T-helper 9 cell (primary cell): ENCODE results near the gene TMEM196.
A peak's percentile ranks its signal among the peaks of the same experiment; 100 is the strongest.

ENCODE experiments used
- DNase-seq: peaks from one replicate; pipeline ENCODE4 v3.0.0-alpha.2; 2020
- total RNA-seq, 2 donors: gene quantifications; one replicate each; lab custom pipeline; 2026; lab: John Stamatoyannopoulos, UW

The TMEM196 gene
- total RNA-seq = 0 to 0.07 reads per million in 2 donors

- DNase-seq = no peak
Observed at GRCh38 chr7:19772841-19773760, at the start of gene TMEM196. TSS of gene TMEM196 (minus strand) at chr7:19773617. CDS start at chr7:19772696, 921 bp downstream.

GRCh38 chr7:19816128-19816527, 42.7 kb upstream of the TMEM196 start:
- DNase-seq = no peak

DNA sequence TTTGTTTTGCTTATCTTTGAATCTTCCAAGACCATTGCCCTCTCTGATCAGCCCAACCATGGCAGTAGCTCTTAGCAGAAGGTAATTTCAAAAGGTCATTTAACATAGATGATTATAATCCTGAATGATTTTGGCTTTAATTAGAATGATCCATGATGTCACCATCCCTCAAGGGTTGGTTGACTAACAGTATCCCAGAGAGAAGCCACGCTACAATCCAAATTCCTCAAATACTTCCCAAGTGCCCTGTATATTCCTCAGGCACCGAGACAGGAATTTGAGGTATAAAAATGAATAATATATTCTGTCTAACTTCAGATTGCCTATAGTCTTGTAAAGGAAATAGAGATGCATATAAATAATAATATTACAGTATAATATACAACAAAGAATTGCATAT, 42.1 kb upstream of the TMEM196 start:
- DNase-seq = no peak

DNA sequence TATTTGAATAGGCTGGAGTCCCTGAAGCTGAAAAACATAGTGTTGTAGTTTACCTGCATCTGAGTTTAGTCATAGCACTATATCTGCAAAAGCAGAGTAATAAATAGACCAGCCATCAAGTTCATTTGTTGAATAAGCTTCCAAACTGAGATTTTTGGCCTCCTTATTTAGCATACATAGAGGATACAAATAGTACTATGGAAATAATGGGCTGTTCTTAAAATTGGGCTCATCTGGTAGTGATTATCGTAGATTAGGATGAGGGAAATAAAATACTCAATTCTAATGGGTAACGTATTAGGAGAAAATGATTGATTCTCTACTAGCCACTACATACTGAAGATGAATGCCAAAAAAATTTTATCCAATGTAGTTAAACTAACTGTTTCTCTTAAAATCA, 41.4 kb upstream of the TMEM196 start:
- DNase-seq = no peak

- DNase-seq = no peak
Observed at GRCh38 chr7:19811386-19811785, 38.0 kb upstream of the TMEM196 start.

DNA sequence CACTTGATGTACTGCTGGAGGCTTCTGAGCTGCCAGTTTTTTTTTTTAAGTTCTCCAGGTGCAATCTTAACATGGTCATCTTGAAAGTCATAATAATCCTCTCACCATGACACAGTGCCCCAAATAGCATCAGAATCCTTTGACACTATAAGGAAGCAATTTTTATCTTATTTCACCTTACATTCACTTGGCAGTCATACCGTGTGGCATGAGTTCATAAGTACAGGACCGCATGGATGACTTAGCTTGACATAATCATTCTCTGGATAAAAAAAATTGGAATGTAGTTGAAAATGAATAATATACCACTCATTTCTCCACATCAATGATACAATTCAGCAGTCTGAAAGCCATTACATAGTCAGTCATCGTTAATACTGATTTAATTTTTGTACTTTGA, 25.6 kb upstream of the TMEM196 start:
- no peak for DNase-seq

GRCh38 chr7:19783541-19783940, 10.1 kb upstream of the TMEM196 start:
- DNase-seq = no peak

GRCh38 chr7:19776981-19777380, 3.6 kb upstream of the TMEM196 start:
- no peak for DNase-seq

GRCh38 chr7:19775578-19775977, 2.2 kb upstream of the TMEM196 start:
- DNase-seq = no peak

- DNase-seq = no peak
Observed at GRCh38 chr7:19772306-19772705, 1.1 kb downstream of the TMEM196 start.

- DNase-seq = no peak
Observed at GRCh38 chr7:19762631-19763030, 10.8 kb downstream of the TMEM196 start.

GRCh38 chr7:19754521-19755116, 18.8 kb downstream of the TMEM196 start:
- no peak for DNase-seq

DNA sequence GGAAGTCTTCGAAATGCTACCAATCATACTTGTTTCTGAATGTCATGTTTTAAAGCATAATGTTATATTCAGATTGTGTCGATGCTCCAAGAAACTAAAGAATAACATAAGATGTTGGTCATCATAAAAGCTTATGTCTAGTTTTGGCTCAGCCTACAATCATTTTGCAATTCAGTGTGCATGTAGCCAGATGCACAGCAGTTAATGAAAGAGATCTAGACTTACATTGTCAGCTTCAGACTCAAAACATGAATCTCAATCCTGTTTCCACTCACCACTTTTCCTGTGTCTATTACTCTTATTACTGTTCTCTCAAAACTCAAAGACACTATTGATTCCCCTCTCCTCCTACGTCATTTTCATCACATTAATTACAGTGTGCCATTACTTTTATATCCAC, 21.4 kb downstream of the TMEM196 start:
- no peak for DNase-seq

DNA sequence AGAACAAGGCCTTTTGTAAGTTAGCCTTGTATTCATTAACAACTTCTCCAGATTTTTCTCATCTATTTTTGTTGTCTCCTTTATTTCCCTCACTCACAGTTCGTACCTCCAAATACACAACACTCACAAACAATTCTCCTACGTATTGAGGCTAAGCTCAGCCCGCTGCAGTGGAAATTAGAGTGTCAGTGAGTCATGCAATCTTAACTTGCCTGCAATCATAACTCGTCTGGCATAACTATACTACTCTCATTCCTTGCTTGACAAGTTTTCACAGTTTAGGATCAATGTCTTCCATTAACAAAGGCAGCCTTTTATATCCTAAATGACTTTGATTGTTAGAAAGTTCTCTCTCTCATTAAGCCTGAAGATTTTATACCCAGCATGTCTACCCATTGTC, 23.8 kb downstream of the TMEM196 start:
- no peak for DNase-seq

GRCh38 chr7:19747740-19748339, 25.6 kb downstream of the TMEM196 start:
- DNase-seq = no peak

DNA sequence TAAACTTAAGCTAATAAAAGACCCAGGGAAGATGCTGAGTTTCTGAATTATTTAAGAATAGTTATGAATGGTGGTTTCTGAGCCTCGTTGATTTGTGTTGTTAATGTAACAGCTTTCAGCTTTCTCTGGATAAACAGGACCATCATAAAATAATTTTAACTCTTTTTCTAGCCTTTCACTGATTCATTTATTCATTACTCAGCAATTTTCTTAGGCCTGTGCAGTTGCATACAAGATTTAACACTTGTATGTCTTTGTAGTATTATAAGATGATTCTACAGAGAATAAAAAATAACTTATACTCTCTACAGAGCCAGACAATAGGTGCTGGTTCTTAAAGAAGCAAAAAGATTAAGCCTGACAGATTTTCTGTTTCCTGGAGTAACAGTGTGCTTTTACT, 29.3 kb downstream of the TMEM196 start:
- DNase-seq = no peak

GRCh38 chr7:19728716-19729115, 44.7 kb downstream of the TMEM196 start:
- no peak for DNase-seq

DNA sequence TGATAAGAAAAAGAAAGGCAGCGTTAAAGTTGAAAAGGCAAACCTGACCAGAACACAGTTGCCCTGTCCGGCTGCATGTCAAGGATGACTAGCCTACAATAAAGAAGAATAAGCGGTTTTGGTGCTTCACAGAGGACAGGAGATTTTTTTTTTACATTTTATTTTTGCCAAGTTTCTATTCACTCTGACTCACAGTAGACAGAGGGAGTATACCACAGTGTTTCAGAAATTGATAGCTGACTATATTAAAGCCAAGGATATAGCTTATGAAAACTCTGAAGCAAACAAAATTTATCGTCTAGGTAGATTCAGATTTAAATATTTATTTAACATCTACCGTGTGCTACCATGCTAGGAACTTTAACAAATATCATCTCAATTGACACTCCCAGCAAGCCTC, 47.6 kb downstream of the TMEM196 start:
- no peak for DNase-seq

- no peak for DNase-seq
Observed at GRCh38 chr7:19715499-19715898, 57.9 kb downstream of the TMEM196 start.

- DNase-seq = peak; percentile 20
Observed at GRCh38 chr7:19713676-19714075, 59.7 kb downstream of the TMEM196 start.

DNA sequence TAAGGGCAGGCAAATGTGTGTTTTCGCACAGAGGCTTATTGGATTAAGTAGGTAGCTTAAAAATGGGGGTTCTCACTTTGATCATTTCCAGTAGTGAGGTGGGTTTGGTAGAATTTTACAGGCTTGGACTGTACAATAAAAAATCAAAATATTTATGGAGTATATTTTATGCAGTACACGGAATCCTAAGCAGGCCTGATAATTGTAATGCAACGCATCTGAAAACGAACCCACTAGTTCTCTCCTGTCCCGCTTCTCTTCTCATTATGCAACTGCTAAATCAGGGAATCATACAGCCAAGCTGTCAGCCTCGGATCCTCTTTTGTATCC, 64.2 kb downstream of the TMEM196 start:
- no peak for DNase-seq

GRCh38 chr7:19708397-19709248, 64.8 kb downstream of the TMEM196 start, which contains the start of gene POLR1F:
TSS of gene POLR1F (minus strand) at chr7:19709037. CDS start at chr7:19709016, 21 bp downstream.
- peak; percentile 88 for DNase-seq

GRCh38 chr7:19707240-19707639, 66.2 kb downstream of the TMEM196 start:
- no peak for DNase-seq
